Left ventricle myocardium inferior (tissue), 1 donor: ENCODE results near the gene SETDB1. TPM values are rescaled to one million over a fixed set of nuclear protein-coding genes. Genes with fewer than 3 reads are reported as not detected.
A peak's percentile ranks its signal among the peaks of the same experiment; 100 is the strongest.

Experiments
- DNase-seq: peaks from one replicate; pipeline ENCODE4 v3.0.0-alpha.2; 2020
- H3K27ac ChIP-seq: fragments of 200-600 bp; replicated peaks from 2 replicates; pipeline ENCODE4 v1.8.0; 2021
- H3K27me3 ChIP-seq: fragments of 200-600 bp; 2 replicates; pipeline ENCODE4 v1.8.0; 2021; ENCODE audit warnings: low read depth
- H3K36me3 ChIP-seq: fragments of 200-600 bp; 2 replicates; pipeline ENCODE4 v1.8.0; 2021
- H3K4me1 ChIP-seq: fragments of 200-600 bp; 2 replicates; pipeline ENCODE4 v1.8.0; 2021
- H3K4me3 ChIP-seq: fragments of 200-600 bp; 2 replicates; pipeline ENCODE4 v1.8.0; 2021; ENCODE audit warnings: mild to moderate bottlenecking, moderate library complexity
- H3K9me3 ChIP-seq: fragments of 200-600 bp; replicated peaks from 2 replicates; pipeline ENCODE4 v1.8.0; 2021
- intact Hi-C: fragments of 100-400 bp; cut with micrococcal nuclease; formaldehyde crosslinking; loops from one replicate; pipeline ENCODE4 v1.11.0; 2022
- total RNA-seq: library from RNA; stranded (reverse); fragmentation: NEBNext Ultra II Directional; extraction: Animal tissue kit (Norgen Biotek cat#: 25700); gene quantifications from one replicate; pipeline ENCODE4 v1.2.1, GENCODE V29; 2021
- TF ChIP-seq, protein P1 (sequence below): fragments of 200-600 bp; IDR thresholded peaks from 2 replicates; pipeline ENCODE4 v1.8.0; 2021; ENCODE audit warnings: antibody characterized with exemption, mild to moderate bottlenecking, borderline replicate concordance
- donor health status: DM: no; HTN: yes; CAD: no; lungs with severe emphysema.

The SETDB1 gene
- total RNA-seq, 1 donor from 2014 or later, result 17.2 TPM

DNA sequence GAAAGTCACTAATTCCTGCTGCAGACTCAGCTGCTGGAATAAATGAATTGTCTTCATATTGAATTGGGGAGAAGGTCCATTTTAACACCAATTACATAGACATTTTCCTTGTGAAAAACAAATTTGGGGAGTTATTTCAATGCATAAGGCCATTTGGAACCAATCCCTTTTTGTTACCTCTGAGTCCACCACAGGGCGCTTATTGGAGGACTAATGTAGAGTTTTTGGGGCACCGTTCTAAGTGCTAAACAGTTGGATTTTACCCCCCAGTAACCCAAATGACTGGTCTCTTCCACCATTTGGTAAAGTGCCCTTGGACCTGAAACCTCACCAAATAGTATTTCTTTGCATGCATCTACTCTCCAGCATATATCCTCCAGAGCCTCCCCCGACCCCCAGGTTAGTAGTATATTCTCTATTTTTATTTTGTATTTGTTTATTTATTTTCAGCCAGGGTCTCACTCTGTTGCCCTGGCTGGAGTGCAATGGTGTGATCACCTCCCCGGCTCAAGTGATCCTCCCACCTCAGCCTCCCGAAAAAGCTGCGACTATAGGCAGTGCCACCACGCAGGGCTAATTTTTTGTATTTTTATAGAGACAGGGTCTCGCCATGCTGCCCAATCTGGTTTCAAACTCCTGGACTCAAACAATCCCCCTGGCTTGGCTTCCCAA, 83.6 kb downstream of the SETDB1 start:
- intact Hi-C loops, result loop anchor here (10.0 kb wide), 1 partner anchor 55 kb away; the partner anchor contains the start of gene MLLT11
- TF ChIP-seq, protein P1, sequence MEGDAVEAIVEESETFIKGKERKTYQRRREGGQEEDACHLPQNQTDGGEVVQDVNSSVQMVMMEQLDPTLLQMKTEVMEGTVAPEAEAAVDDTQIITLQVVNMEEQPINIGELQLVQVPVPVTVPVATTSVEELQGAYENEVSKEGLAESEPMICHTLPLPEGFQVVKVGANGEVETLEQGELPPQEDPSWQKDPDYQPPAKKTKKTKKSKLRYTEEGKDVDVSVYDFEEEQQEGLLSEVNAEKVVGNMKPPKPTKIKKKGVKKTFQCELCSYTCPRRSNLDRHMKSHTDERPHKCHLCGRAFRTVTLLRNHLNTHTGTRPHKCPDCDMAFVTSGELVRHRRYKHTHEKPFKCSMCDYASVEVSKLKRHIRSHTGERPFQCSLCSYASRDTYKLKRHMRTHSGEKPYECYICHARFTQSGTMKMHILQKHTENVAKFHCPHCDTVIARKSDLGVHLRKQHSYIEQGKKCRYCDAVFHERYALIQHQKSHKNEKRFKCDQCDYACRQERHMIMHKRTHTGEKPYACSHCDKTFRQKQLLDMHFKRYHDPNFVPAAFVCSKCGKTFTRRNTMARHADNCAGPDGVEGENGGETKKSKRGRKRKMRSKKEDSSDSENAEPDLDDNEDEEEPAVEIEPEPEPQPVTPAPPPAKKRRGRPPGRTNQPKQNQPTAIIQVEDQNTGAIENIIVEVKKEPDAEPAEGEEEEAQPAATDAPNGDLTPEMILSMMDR, result no peak
- no peaks in the 10 kb centered on the region for H3K9me3 ChIP-seq
- no peaks in the 10 kb centered on the region for H3K36me3 ChIP-seq
- H3K27ac ChIP-seq, result peak overlapping the region; percentile 94
- peaks cover 92% of the 10 kb centered on the region for H3K4me1 ChIP-seq
- no peak for DNase-seq
- H3K27me3 ChIP-seq, result no peaks in the 10 kb centered on the region
- peak overlapping the region; percentile 79 for H3K4me3 ChIP-seq

DNA sequence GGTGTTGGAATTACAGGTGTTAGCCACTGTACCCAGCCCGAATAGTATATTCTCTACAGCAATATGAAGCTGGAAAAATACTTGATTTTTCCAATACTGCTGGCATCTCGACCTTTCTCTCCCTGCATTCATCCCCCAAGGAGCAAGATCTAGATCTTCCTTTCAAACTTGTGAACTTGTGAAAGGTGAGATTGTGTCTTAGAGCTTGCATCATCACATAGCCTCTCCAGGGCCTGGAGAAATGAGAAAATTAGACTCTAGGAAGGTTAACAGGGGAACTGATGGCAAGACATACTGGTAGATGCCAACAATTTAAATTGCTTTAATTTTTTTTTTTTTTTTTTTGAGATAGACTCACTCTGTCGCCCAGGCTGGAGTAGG, 84.2 kb downstream of the SETDB1 start:
- Histone ChIP-seq H3K27me3 (no peaks in the 10 kb centered on the region), H3K4me1 (peaks cover 88% of the 10 kb centered on the region), H3K9me3 (no peaks in the 10 kb centered on the region), H3K36me3 (no peaks in the 10 kb centered on the region), H3K4me3 (no peak overlapping the region), H3K27ac (peak overlapping the region; percentile 94)
- TF ChIP-seq, protein P1, result no peak
- intact Hi-C loops, result no loop called here
- no peak for DNase-seq

DNA sequence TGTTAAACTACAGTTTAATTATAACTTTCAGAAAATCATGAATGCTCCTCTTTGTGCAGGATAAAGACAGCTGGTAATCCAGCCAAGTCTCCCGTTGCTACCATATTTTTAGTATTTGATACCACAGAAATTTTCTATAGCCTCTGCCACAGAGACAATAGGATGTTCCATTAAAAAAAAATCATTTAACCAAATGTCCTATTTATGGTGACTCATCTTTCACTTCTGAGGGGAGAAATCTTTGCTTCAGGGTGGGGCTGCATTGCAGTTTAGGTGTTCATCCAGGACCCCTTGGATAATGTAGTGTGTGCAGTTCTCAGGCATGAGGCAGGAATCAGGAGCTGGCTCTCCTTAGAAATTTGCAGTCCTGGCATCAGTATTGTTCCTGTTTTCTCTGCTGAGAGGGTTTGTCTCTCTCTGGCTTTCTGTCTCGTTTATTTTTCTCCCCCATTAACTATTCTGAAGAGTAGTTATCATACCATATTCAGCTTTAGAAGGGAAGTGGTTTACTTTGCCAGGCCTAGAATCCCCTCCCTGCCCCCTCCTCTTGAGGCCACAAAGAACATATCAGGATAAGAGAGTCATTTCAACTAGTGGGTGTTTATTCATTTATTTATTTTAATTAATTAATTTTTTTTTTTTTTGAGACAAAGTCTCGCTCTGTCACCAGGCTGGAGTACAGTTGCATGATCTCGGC, 85.1 kb downstream of the SETDB1 start:
- Histone ChIP-seq H3K27ac (peak overlapping the region; percentile 94), H3K4me1 (peaks cover 87% of the 10 kb centered on the region), H3K27me3 (no peaks in the 10 kb centered on the region), H3K36me3 (no peaks in the 10 kb centered on the region), H3K4me3 (peak overlapping the region; percentile 12), H3K9me3 (no peaks in the 10 kb centered on the region)
- intact Hi-C loops, result no loop called here
- no peak for DNase-seq
- TF ChIP-seq, protein P1, result no peak

DNA sequence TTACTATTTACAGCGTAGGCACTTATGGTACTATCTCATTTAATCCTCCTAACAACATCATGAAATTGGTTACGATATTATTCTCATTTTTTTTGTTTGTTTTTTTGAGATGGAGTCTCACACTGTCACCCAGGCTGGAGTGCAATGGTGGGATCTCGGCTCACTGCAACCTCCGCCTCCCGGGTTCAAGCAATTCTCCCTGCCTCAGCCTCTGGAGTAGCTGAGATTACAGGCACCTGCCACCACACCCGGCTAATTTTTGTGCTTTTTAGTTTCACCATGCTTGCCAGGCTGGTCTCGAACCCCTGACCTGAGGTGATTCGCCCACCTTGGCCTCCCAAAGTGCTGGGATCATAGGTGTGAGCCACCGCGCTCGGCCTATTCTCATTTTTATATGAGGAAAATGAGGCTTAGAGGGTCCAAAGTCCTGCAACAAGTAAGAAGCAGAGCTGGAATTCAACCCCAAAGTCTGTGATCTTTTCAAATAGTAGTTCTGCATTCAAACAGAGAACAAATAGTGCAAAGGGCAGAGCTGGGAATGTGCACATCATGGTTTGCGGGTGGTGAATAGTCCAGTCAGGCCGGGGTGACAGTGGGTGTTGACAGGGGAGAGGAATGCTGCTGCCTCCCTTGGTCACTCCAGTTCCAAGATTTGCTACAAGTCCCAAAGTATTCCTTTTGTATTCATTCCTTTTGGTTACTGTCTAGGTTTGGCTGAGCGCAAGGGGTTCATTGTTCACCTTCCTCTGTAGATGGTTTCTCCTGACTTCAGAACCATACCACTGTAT, 86.7 kb downstream of the SETDB1 start:
- TF ChIP-seq, protein P1, result no peak
- Histone ChIP-seq H3K4me3 (peak overlapping the region; percentile 34), H3K9me3 (no peaks in the 10 kb centered on the region), H3K4me1 (peaks cover 72% of the 10 kb centered on the region), H3K36me3 (peaks cover 3% of the 10 kb centered on the region), H3K27ac (peak overlapping the region; percentile 94), H3K27me3 (no peaks in the 10 kb centered on the region)
- intact Hi-C loops, result no loop called here
- peak; percentile 30 for DNase-seq

DNA sequence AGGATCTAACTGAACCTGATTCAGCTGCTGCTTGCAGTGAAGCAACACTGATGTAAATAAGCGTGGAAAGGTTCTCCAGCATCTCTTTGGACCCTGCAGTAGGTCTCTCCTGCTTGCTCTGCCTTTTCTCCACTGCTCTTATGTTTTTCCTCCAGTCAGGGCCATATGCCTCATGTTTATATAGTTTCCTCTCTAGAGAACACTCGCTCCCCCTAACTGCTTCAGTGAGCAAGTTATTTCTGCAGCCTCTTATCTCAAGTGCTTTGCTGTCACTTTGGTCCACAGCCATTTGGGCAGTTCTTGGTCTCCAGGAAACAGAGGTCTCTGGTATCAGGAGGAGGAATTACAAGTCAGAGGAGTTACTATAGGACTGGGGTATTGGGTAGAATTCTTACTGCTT, 87.4 kb downstream of the SETDB1 start:
- Histone ChIP-seq H3K9me3 (no peaks in the 10 kb centered on the region), H3K4me1 (peaks cover 70% of the 10 kb centered on the region), H3K27ac (peak overlapping the region; percentile 94), H3K4me3 (peak overlapping the region; percentile 34), H3K36me3 (peaks cover 9% of the 10 kb centered on the region), H3K27me3 (no peaks in the 10 kb centered on the region)
- no peak for DNase-seq
- TF ChIP-seq, protein P1, result no peak
- intact Hi-C loops, result no loop called here
